Sigmoid colon (tissue), 7 donors: Measurements from ENCODE around the gene TNFRSF21. TPM values are rescaled to one million over a fixed set of nuclear protein-coding genes. Genes with fewer than 3 reads are reported as not detected.

Experiments used
- DNase-seq: peaks from one replicate; pipeline ENCODE4 v3.0.0-alpha.2; 2019
- H3K27ac ChIP-seq, 4 donors: fragments of 200-600 bp; sonication (generic); one replicate each; pipeline ENCODE4 v1.5.1; 2016 to 2019; ENCODE audit warnings: mild to moderate bottlenecking in 1 of 4
- H3K27me3 ChIP-seq, 3 donors: fragments of 200-600 bp; sonication (generic); one replicate each; pipeline ENCODE4 v1.5.1; 2019; ENCODE audit warnings: mild to moderate bottlenecking in 1 of 3
- H3K36me3 ChIP-seq, 4 donors: fragments of 200-600 bp; sonication (generic); one replicate each; pipeline ENCODE4 v1.5.1; 2016 to 2019
- H3K4me1 ChIP-seq, 4 donors: fragments of 200-600 bp; sonication (generic); one replicate each; pipeline ENCODE4 v1.5.1; 2017 to 2019
- H3K4me3 ChIP-seq, 4 donors: fragments of 200-600 bp; sonication (generic); one replicate each; pipeline ENCODE4 v1.5.1; 2017 to 2019; ENCODE audit warnings: mild to moderate bottlenecking in 2 of 4, moderate library complexity in 1 of 4
- H3K9me3 ChIP-seq, 4 donors: fragments of 200-600 bp in 3 of 4; sonication (generic) in 3 of 4; one replicate each; pipeline versions ENCODE4 v1.5.1 to v1.6.1; 2013 to 2019
- CTCF ChIP-seq, 4 experiments: fragments of 450-650 bp in 3 of 4; fragments of 200-600 bp in 1 of 4; IDR thresholded peaks; one replicate each; pipeline ENCODE4 v1.5.1; 2016 to 2019; ENCODE audit warnings: antibody characterized with exemption in 4 of 4, mild to moderate bottlenecking in 3 of 4, moderate library complexity in 2 of 4
- EP300 ChIP-seq, 4 donors: sonication (generic); formaldehyde crosslinking; IDR thresholded peaks; one replicate each; pipeline ENCODE4 v1.6.1; 2017; ENCODE audit warnings: antibody characterized with exemption in 4 of 4
- POLR2A ChIP-seq, 2 donors: fragments of 450-650 bp; IDR thresholded peaks; one replicate each; pipeline ENCODE4 v1.6.1; 2016; ENCODE audit warnings: antibody characterized with exemption in 2 of 2, mild to moderate bottlenecking in 2 of 2, moderate library complexity in 2 of 2
- POLR2AphosphoS5 ChIP-seq, 4 donors: sonication (generic); formaldehyde crosslinking; IDR thresholded peaks; one replicate each; pipeline ENCODE4 v1.6.1; 2017; ENCODE audit warnings: antibody characterized with exemption in 4 of 4
- WGBS, 2 donors: extraction: QIAGEN DNeasy Blood & Tissue Kit; methylation state at CpG; one replicate each; pipeline ENCODE4 v1.1.7; 2013; 5-methylcytosine and 5-hydroxymethylcytosine counted together
- intact Hi-C: fragments of 100-400 bp; cut with DNase I; formaldehyde crosslinking; loops from one replicate; pipeline ENCODE4 v1.15.1; 2023
- polyA plus RNA-seq, 3 donors: library from polyadenylated mRNA; stranded (reverse); fragments of 200-250 nt; gene quantifications; one replicate each; pipeline ENCODE4 v1.2.3, GENCODE V29; 2013
- total RNA-seq, 4 donors: library from RNA; depleted of rRNA; stranded (reverse); fragments of >200 nt; gene quantifications; one replicate each; pipeline ENCODE4 v1.1.0, GENCODE V29; 2016
- donor health status: healthy with polysubstance abuse.
- donor health status: Bipolar disorder and iron deficiency.
- donor health status: healthy.

The TNFRSF21 gene
- total and polyA plus RNA-seq, 7 donors, result 15.8 to 49.9 (median 25.3) TPM

- WGBS, 2 donors, result 92 to 95% methylated on average over 1 of the region's 1 CpG
- TF ChIP-seq EP300 (IDR thresholded peaks at IDR 0.05) (no peak), CTCF (IDR thresholded peaks at IDR 0.05) (no peak), POLR2A (IDR thresholded peaks at IDR 0.05) (no peak), POLR2AphosphoS5 (IDR thresholded peaks at IDR 0.05) (no peak)
- DNase-seq, result no peak
These were observed 74.3 kb downstream of the TNFRSF21 start for GRCh38 chr6:47235421-47235820.

GRCh38 chr6:47234266-47234933 lies 75.3 kb downstream of the TNFRSF21 start:
- 94 to 96% methylated on average over 30 of the region's 30 CpGs for WGBS, 2 donors

More at GRCh38 chr6:47235421-47235820, 74.3 kb downstream of the TNFRSF21 start:
- Histone ChIP-seq H3K27me3 (no peaks in the 10 kb centered on the region), H3K9me3 (no peaks in the 10 kb centered on the region), H3K36me3 (peaks cover 0 to 28% (median 0%) of the 10 kb centered on the region in 4 donors), H3K4me1 (peaks cover 0 to 40% (median 31%) of the 10 kb centered on the region in 4 donors), H3K4me3 (no peak overlapping the region), H3K27ac (no peak overlapping the region)
- intact Hi-C loops, result no loop called here

DNA sequence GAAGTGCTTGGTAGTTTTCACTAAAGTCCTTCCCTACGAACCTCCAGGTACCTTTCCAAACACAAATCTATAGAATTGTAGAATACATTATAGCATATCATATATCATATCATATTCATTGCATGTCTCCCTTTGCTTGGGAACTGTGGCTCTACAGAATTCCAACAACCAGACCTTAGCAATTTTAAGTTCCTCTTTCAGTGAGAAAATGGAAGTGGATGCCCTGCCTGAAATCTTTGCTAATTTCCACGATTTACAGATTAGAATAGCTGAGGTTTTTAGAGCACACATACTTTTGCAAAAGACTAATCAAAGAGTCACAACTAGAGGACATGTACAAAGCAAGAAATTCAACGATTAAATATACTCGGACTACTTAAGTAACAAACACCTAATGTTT lies 78.6 kb downstream of the TNFRSF21 start:
- TF ChIP-seq CTCF (IDR thresholded peaks at IDR 0.05), result no peak
- no peak for TF ChIP-seq POLR2AphosphoS5 (IDR thresholded peaks at IDR 0.05)
- no peak for TF ChIP-seq EP300 (IDR thresholded peaks at IDR 0.05)
- TF ChIP-seq POLR2A (IDR thresholded peaks at IDR 0.05), result no peak
- DNase-seq, result no peak
- H3K36me3 ChIP-seq, result peaks cover 0 to 28% (median 0%) of the 10 kb centered on the region in 4 donors
- intact Hi-C loops, result no loop called here
- no peak overlapping the region for H3K4me3 ChIP-seq
- H3K4me1 ChIP-seq, result peaks cover 0 to 8% (median 3%) of the 10 kb centered on the region in 4 donors
- no peaks in the 10 kb centered on the region for H3K9me3 ChIP-seq
- H3K27ac ChIP-seq, result no peak overlapping the region
- no peaks in the 10 kb centered on the region for H3K27me3 ChIP-seq
- 78 to 85% methylated on average over 4 of the region's 4 CpGs for WGBS, 2 donors

More at GRCh38 chr6:47234266-47234933, 75.3 kb downstream of the TNFRSF21 start:
- intact Hi-C loops, result no loop called here
- Histone ChIP-seq H3K27ac (no peak overlapping the region), H3K4me1 (peaks cover 0 to 36% (median 31%) of the 10 kb centered on the region in 4 donors), H3K36me3 (peaks cover 0 to 28% (median 0%) of the 10 kb centered on the region in 4 donors), H3K27me3 (no peaks in the 10 kb centered on the region), H3K4me3 (no peak overlapping the region), H3K9me3 (no peaks in the 10 kb centered on the region)
- TF ChIP-seq POLR2A (IDR thresholded peaks at IDR 0.05) (no peak), EP300 (IDR thresholded peaks at IDR 0.05) (no peak), POLR2AphosphoS5 (IDR thresholded peaks at IDR 0.05) (no peak)
- no peak for DNase-seq

DNA sequence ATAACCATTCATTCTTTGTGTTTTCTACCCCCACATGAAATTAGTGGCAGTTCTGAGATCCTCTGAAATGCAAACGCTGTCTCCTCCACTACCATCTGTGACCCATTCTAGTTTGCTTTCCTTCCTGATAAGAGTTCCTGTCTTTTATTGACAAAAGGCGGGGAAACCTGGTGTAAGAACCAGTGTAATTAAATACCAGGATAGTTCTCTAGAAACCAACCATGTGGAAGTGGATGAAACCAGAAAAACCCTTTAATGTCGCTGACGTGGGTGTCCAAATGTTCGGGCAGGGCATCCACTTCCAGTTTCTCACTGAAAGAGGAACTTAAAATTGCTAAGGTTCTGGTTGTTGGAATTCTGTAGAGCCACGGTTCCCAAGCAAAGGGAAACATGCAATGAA lies 79.1 kb downstream of the TNFRSF21 start:
- intact Hi-C loops, result no loop called here

More for the DNA sequence above, 79.1 kb downstream of the TNFRSF21 start:
- Histone ChIP-seq H3K27me3 (no peaks in the 10 kb centered on the region), H3K36me3 (peaks cover 0 to 28% (median 0%) of the 10 kb centered on the region in 4 donors), H3K4me1 (peaks cover 0 to 2% (median 0%) of the 10 kb centered on the region in 4 donors), H3K9me3 (no peaks in the 10 kb centered on the region), H3K27ac (no peak overlapping the region), H3K4me3 (no peak overlapping the region)
- DNase-seq, result no peak
- TF ChIP-seq CTCF (IDR thresholded peaks at IDR 0.05) (no peak), EP300 (IDR thresholded peaks at IDR 0.05) (no peak), POLR2A (IDR thresholded peaks at IDR 0.05) (no peak)
- WGBS, 2 donors, result 16 to 61% methylated on average over 6 of the region's 6 CpGs
